GM10847 (cell line): ENCODE data around the gene CDK5RAP3.

Experiments used
- POLR2A ChIP-seq: IDR thresholded peaks from 2 replicates; pipeline ENCODE4 v1.6.1; 2011; ENCODE audit not compliant: insufficient read length; ENCODE audit errors: extremely low read depth

CDK5RAP3 gene

GRCh38 chr17:48001197-48001596 lies 30.3 kb downstream of the CDK5RAP3 start:
- no peak for TF ChIP-seq POLR2A

GRCh38 chr17:48002266-48002915 lies 31.5 kb downstream of the CDK5RAP3 start:
- TF ChIP-seq POLR2A, result no peak

- no peak for TF ChIP-seq POLR2A
Measured at GRCh38 chr17:48002916-48003416, 32.1 kb downstream of the CDK5RAP3 start.

- no peak for TF ChIP-seq POLR2A
Measured at GRCh38 chr17:48003417-48004151, 32.7 kb downstream of the CDK5RAP3 start.

GRCh38 chr17:48004983-48005382 lies 34.1 kb downstream of the CDK5RAP3 start:
- TF ChIP-seq POLR2A, result no peak

GRCh38 chr17:48006936-48007709 lies 36.2 kb downstream of the CDK5RAP3 start:
- TF ChIP-seq POLR2A, result no peak

GRCh38 chr17:48010193-48010592 lies 39.3 kb downstream of the CDK5RAP3 start:
- TF ChIP-seq POLR2A, result no peak

GRCh38 chr17:48011405-48012150 lies 40.7 kb downstream of the CDK5RAP3 start:
- TF ChIP-seq POLR2A, result no peak

- no peak for TF ChIP-seq POLR2A
Measured at GRCh38 chr17:48012151-48012520, 41.2 kb downstream of the CDK5RAP3 start.

- TF ChIP-seq POLR2A, result no peak
Measured at GRCh38 chr17:48012654-48013053, 41.7 kb downstream of the CDK5RAP3 start.

- TF ChIP-seq POLR2A, result no peak
Measured at GRCh38 chr17:48013876-48014594, 43.1 kb downstream of the CDK5RAP3 start.

- TF ChIP-seq POLR2A, result no peak
Measured at GRCh38 chr17:48014595-48015111, 43.7 kb downstream of the CDK5RAP3 start.

GRCh38 chr17:48016112-48016511 lies 45.2 kb downstream of the CDK5RAP3 start:
- no peak for TF ChIP-seq POLR2A

GRCh38 chr17:48021934-48022333 lies 51.0 kb downstream of the CDK5RAP3 start:
- TF ChIP-seq POLR2A, result no peak
